OCI-LY7 (cell line): ENCODE results near the gene RASGRP3. TPM values are rescaled to one million over a fixed set of nuclear protein-coding genes. Genes with fewer than 3 reads are reported as not detected.

Source experiments
- small RNA-seq: library from RNA; depleted of rRNA; stranded (forward); fragments of <200 nt; gene quantifications from one replicate; pipeline ENCODE3, GENCODE V24; 2014
- total RNA-seq, 2 experiments: library from RNA; depleted of rRNA in 1 of 2; stranded (reverse); fragments of >200 nt in 1 of 2; shearing (Covaris generic) in 1 of 2; gene quantifications; 2 replicates each; pipeline ENCODE4 v1.2.3, GENCODE V29; 2014 to 2022

The RASGRP3 gene
- total RNA-seq, 2 experiments from 2014 or later, result 5.1 to 8.7 TPM

Small RNA genes lying within 50 kb of the gene (small RNA-seq; reads per million reads assigned to genes)
- not detected for gene ATP6V0E1P3

Other genes with a start within 250 kb of the RASGRP3 start
- gene FAM98A, start 122.7 kb downstream of the RASGRP3 start, total RNA-seq (2014; rRNA removed; shearing (Covaris generic)), result 33.2 and 35.7 TPM in 2 replicates
- 53.7 and 55.6 TPM in 2 replicates for gene FAM98A, start 122.7 kb downstream of the RASGRP3 start, total RNA-seq (2022)